Stomach (tissue), 4 donors: ENCODE results near the gene CAPRIN1.

Experiments used
- EP300 ChIP-seq: sonication (generic); formaldehyde crosslinking; IDR thresholded peaks from one replicate; pipeline ENCODE4 v1.6.1; 2017; ENCODE audit warnings: antibody characterized with exemption
- POLR2A ChIP-seq, 4 donors: fragments of 450-650 bp; IDR thresholded peaks; one replicate each; pipeline ENCODE4 v1.6.1; 2016; ENCODE audit warnings: antibody characterized with exemption in 4 of 4, control low read depth in 2 of 4, mild to moderate bottlenecking in 1 of 4, moderate library complexity in 1 of 4
- POLR2AphosphoS5 ChIP-seq, 3 donors: sonication (generic); formaldehyde crosslinking; IDR thresholded peaks; one replicate each; pipeline ENCODE4 v1.6.1; 2016; ENCODE audit warnings: antibody characterized with exemption in 3 of 3
- TF ChIP-seq, protein P1 (sequence below), 7 experiments: fragments of 450-650 bp in 4 of 7; fragments of 200-600 bp in 3 of 7; sonication (generic) in 3 of 7; IDR thresholded peaks; one replicate each; pipeline ENCODE4 v1.5.1; 2016 to 2019; ENCODE audit warnings: antibody characterized with exemption in 7 of 7, control low read depth in 2 of 7, mild to moderate bottlenecking in 1 of 7

DNA sequence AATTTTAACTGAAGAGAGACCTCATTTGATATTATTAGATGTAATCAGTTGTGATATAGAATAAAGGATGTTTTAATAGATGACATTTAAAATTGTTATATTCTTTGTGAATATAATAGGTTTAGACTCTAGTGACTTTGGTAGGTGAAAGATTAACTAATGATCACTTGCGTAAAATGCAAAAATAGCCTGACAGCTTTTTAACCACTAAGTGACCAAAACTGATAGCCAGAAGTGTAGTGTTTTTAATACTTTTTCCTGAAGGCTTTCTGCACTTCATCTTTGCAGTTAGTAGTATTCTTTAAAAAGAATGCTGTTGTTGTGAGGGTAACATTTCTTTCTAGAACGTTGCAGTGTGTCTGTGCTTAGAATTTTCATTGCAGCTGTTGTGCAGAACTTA lies 5.1 kb downstream of the CAPRIN1 start:
- TF ChIP-seq, protein P1, sequence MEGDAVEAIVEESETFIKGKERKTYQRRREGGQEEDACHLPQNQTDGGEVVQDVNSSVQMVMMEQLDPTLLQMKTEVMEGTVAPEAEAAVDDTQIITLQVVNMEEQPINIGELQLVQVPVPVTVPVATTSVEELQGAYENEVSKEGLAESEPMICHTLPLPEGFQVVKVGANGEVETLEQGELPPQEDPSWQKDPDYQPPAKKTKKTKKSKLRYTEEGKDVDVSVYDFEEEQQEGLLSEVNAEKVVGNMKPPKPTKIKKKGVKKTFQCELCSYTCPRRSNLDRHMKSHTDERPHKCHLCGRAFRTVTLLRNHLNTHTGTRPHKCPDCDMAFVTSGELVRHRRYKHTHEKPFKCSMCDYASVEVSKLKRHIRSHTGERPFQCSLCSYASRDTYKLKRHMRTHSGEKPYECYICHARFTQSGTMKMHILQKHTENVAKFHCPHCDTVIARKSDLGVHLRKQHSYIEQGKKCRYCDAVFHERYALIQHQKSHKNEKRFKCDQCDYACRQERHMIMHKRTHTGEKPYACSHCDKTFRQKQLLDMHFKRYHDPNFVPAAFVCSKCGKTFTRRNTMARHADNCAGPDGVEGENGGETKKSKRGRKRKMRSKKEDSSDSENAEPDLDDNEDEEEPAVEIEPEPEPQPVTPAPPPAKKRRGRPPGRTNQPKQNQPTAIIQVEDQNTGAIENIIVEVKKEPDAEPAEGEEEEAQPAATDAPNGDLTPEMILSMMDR (IDR thresholded peaks at IDR 0.05): no peak
- TF ChIP-seq EP300: no peak
- TF ChIP-seq POLR2AphosphoS5 (IDR thresholded peaks at IDR 0.05): no peak
- TF ChIP-seq POLR2A (IDR thresholded peaks at IDR 0.05): no peak
